ENCODE measurements around the gene ZDHHC7.

DNA sequence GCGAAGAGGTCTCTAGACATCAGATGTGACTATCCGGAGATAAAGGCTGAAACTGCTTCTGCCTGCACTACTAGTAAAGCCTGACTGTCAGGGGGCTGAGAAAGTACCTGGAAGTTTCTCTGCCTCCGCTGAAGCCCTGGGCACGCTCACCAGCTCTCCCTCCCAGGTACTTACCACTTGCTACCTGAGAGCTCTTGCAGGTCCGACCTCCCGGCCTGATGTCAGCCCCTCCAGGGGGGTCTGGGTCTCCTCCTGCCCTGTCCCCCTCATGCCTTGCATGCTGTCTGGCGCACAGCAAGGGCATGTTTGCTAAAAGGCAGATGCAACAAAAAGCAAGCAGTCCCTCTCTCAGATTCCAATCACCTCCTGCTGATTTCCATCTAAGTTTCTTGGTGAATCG, 17.4 kb downstream of the ZDHHC7 start:
- TF ChIP-seq, protein P1, sequence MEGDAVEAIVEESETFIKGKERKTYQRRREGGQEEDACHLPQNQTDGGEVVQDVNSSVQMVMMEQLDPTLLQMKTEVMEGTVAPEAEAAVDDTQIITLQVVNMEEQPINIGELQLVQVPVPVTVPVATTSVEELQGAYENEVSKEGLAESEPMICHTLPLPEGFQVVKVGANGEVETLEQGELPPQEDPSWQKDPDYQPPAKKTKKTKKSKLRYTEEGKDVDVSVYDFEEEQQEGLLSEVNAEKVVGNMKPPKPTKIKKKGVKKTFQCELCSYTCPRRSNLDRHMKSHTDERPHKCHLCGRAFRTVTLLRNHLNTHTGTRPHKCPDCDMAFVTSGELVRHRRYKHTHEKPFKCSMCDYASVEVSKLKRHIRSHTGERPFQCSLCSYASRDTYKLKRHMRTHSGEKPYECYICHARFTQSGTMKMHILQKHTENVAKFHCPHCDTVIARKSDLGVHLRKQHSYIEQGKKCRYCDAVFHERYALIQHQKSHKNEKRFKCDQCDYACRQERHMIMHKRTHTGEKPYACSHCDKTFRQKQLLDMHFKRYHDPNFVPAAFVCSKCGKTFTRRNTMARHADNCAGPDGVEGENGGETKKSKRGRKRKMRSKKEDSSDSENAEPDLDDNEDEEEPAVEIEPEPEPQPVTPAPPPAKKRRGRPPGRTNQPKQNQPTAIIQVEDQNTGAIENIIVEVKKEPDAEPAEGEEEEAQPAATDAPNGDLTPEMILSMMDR (IDR thresholded peaks at IDR 0.05): no peak
- TF ChIP-seq POLR2A (IDR thresholded peaks at IDR 0.05): no peak

Data from thyroid gland (tissue), 4 donors.